SK-N-SH treated with all-trans-retinoic acid at 6 μM for 48 hours (cell line): Measurements from ENCODE around the gene MTMR6.

Experiments used
- ATAC-seq: fragments of 200-7000 bp; cut with Tn5 transposase; 3 replicates; pipeline ENCODE4 v1.9.1; 2020; ENCODE audit warnings: mild to moderate bottlenecking, moderate library complexity
- BACH2 ChIP-seq: fragments of 250-450 bp; sonication (Bioruptor Pico); IDR thresholded peaks from 2 replicates; pipeline ENCODE4 v1.9.0; 2021; ENCODE audit warnings: mild to moderate bottlenecking, borderline replicate concordance
- ESRRG ChIP-seq: fragments of 250-450 bp; sonication (Bioruptor Pico); IDR thresholded peaks from 2 replicates; pipeline ENCODE4 v1.6.1; 2021; ENCODE audit warnings: mild to moderate bottlenecking
- GLIS3 ChIP-seq: fragments of 250-450 bp; sonication (Bioruptor Pico); IDR thresholded peaks from 2 replicates; pipeline ENCODE4 v1.5.0; 2020; ENCODE audit warnings: mild to moderate bottlenecking, moderate library complexity
- ISL1 ChIP-seq: fragments of 250-450 bp; sonication (Bioruptor Pico); IDR thresholded peaks from 2 replicates; pipeline ENCODE4 v2.1.2; 2022; ENCODE audit warnings: mild to moderate bottlenecking, moderate library complexity
- OSR1 ChIP-seq: fragments of 250-450 bp; sonication (Bioruptor Pico); IDR thresholded peaks from 2 replicates; pipeline ENCODE4 v1.8.0; 2022; ENCODE audit warnings: moderate library complexity, mild to moderate bottlenecking, inconsistent platforms
- PPARA ChIP-seq: fragments of 250-450 bp; sonication (Bioruptor Pico); IDR thresholded peaks from 2 replicates; pipeline ENCODE4 v1.5.0; 2020; ENCODE audit warnings: mild to moderate bottlenecking, borderline replicate concordance
- RARB ChIP-seq: fragments of 250-450 bp; sonication (Bioruptor Pico); IDR thresholded peaks from 2 replicates; pipeline ENCODE4 v1.8.0; 2021; ENCODE audit warnings: mild to moderate bottlenecking, moderate library complexity
- SNAI2 ChIP-seq: fragments of 250-450 bp; sonication (Bioruptor Pico); IDR thresholded peaks from 2 replicates; pipeline ENCODE4 v1.5.0; 2020; ENCODE audit warnings: mild to moderate bottlenecking, moderate library complexity
- TCF4 ChIP-seq: fragments of 250-450 bp; sonication (Bioruptor Pico); IDR thresholded peaks from 2 replicates; pipeline ENCODE4 v1.8.0; 2021; ENCODE audit warnings: mild to moderate bottlenecking, moderate library complexity, borderline replicate concordance
- TOX ChIP-seq: fragments of 250-450 bp; sonication (Bioruptor Pico); IDR thresholded peaks from 2 replicates; pipeline ENCODE4 v1.8.0; 2021; ENCODE audit warnings: mild to moderate bottlenecking, moderate library complexity, borderline replicate concordance
- ZC3H10 ChIP-seq: fragments of 250-450 bp; sonication (Bioruptor Pico); IDR thresholded peaks from 2 replicates; pipeline ENCODE4 v1.5.1; 2021; ENCODE audit warnings: mild to moderate bottlenecking, moderate library complexity
- ZFP3 ChIP-seq: fragments of 250-450 bp; sonication (Bioruptor Pico); IDR thresholded peaks from 2 replicates; pipeline ENCODE4 v1.5.0; 2020; ENCODE audit warnings: mild to moderate bottlenecking, moderate library complexity
- ZFP30 ChIP-seq: fragments of 450-650 bp; formaldehyde crosslinking; IDR thresholded peaks from 2 replicates; pipeline ENCODE4 v1.5.0; 2022; ENCODE audit warnings: mild to moderate bottlenecking, moderate library complexity
- ZNF565 ChIP-seq: fragments of 450-650 bp; formaldehyde crosslinking; conservative IDR thresholded peaks from 2 replicates; pipeline ENCODE4 v1.5.0; 2020; ENCODE audit warnings: low read depth, mild to moderate bottlenecking, moderate library complexity
- ZNF70 ChIP-seq: fragments of 450-650 bp; formaldehyde crosslinking; IDR thresholded peaks from 2 replicates; pipeline ENCODE4 v1.5.0; 2020; ENCODE audit warnings: mild to moderate bottlenecking, moderate library complexity
- ZNF8 ChIP-seq: fragments of 450-650 bp; formaldehyde crosslinking; IDR thresholded peaks from 2 replicates; pipeline ENCODE4 v1.5.0; 2020; ENCODE audit warnings: mild to moderate bottlenecking, moderate library complexity
- TF ChIP-seq, protein P1 (sequence below): fragments of 250-450 bp; sonication (Bioruptor Pico); IDR thresholded peaks from 2 replicates; pipeline ENCODE4 v1.8.0; 2020; ENCODE audit warnings: mild to moderate bottlenecking, moderate library complexity, borderline replicate concordance
- TF ChIP-seq, protein P2 (sequence below): fragments of 250-450 bp; sonication (Bioruptor Pico); IDR thresholded peaks from 2 replicates; pipeline ENCODE4 v1.8.0; 2021; ENCODE audit warnings: low read depth, mild to moderate bottlenecking, moderate library complexity, borderline replicate concordance
- TF ChIP-seq, protein P3 (sequence below): fragments of 250-450 bp; sonication (Bioruptor Pico); IDR thresholded peaks from 2 replicates; pipeline ENCODE4 v1.5.0; 2020; ENCODE audit warnings: mild to moderate bottlenecking, moderate library complexity

The MTMR6 gene

DNA sequence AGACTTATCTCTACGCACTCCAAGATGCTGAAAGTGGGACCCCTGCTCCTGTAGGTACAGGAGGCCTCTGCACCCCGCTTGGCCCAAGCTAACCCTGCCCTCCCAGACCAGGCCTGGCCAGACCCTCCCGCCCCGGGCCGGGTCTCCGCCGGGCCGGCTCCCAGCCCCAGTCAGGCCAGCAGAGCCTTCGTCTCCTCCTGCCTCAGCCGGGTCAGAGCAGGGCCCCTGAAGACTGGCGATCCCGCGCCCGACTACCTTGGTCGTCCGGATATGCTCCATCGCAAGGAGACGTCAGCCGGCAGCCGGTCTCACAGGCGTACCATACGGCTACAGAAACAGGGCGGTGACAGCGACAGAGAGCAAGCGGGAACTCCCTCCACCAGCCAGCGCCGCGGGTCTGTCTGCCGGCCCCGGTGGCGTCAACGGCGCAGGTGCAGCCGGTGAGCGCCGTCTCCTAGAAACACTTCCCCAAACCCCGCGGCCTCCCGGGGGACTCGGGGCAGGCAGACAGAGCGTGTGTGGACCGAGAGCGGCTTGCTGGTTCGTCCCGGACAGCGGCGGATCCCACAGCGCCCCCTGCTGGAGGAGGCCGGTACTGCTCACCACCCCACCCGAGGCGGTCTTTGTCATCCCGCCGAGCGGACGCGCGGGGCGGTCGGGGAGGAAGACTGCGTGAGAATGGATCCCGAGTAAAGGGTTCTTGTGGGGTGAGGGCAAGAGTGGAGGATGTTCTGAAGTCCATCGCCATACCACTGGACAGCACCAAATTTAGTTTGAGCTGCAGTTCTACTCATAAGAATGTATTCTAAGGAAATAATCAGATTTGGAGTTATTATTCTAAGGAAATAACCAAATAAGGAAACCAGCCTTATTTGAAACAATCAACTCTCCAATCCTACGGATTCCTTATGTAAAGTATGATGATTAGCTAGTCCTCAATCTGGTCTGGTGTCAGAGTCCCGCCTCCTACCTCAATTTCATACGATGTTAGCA, at the start of gene MTMR6:
Gene MTMR6 (minus strand): TSS at position 520 of the 993 bp plus-strand sequence. CDS start 241 bp downstream, at position 279.
- ATAC-seq = peak; percentile 93
- TF ChIP-seq ZNF8 (CRISPR knock-in tag) = peak; percentile 94
- no peak for TF ChIP-seq GLIS3
- TF ChIP-seq RARB (CRISPR knock-in tag) = no peak

DNA sequence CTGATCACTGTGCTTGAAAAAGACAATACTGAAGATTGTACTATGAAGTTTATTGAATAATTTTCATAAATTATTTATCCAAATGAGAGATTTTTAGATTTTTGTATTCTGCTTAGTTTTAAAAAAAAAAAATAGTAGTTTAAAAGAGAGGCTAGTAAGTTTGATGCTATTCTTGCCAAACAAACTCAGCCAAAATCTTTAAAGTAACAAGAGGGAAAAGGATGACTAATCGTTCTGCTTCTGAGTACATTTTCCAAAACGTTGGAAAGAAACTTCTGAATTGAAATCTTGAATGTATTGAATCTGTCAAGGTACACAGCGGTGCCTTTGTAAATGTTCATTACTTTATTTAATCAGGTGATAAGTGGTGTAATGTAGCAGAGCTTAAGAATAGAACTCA, 48.6 kb upstream of the MTMR6 start:
- no peak for ATAC-seq
- TF ChIP-seq ZNF565 (CRISPR knock-in tag) (no peak), SNAI2 (CRISPR knock-in tag) (no peak), ZNF8 (CRISPR knock-in tag) (no peak), ZC3H10 (CRISPR knock-in tag) (no peak), TCF4 (CRISPR knock-in tag) (no peak), BACH2 (CRISPR knock-in tag) (no peak)
- TF ChIP-seq, protein P1, sequence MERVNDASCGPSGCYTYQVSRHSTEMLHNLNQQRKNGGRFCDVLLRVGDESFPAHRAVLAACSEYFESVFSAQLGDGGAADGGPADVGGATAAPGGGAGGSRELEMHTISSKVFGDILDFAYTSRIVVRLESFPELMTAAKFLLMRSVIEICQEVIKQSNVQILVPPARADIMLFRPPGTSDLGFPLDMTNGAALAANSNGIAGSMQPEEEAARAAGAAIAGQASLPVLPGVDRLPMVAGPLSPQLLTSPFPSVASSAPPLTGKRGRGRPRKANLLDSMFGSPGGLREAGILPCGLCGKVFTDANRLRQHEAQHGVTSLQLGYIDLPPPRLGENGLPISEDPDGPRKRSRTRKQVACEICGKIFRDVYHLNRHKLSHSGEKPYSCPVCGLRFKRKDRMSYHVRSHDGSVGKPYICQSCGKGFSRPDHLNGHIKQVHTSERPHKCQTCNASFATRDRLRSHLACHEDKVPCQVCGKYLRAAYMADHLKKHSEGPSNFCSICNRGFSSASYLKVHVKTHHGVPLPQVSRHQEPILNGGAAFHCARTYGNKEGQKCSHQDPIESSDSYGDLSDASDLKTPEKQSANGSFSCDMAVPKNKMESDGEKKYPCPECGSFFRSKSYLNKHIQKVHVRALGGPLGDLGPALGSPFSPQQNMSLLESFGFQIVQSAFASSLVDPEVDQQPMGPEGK (CRISPR knock-in tag) = no peak
- TF ChIP-seq, protein P2, sequence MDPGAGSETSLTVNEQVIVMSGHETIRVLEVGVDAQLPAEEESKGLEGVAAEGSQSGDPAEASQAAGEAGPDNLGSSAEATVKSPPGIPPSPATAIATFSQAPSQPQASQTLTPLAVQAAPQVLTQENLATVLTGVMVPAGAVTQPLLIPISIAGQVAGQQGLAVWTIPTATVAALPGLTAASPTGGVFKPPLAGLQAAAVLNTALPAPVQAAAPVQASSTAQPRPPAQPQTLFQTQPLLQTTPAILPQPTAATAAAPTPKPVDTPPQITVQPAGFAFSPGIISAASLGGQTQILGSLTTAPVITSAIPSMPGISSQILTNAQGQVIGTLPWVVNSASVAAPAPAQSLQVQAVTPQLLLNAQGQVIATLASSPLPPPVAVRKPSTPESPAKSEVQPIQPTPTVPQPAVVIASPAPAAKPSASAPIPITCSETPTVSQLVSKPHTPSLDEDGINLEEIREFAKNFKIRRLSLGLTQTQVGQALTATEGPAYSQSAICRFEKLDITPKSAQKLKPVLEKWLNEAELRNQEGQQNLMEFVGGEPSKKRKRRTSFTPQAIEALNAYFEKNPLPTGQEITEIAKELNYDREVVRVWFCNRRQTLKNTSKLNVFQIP (CRISPR knock-in tag) = no peak

DNA sequence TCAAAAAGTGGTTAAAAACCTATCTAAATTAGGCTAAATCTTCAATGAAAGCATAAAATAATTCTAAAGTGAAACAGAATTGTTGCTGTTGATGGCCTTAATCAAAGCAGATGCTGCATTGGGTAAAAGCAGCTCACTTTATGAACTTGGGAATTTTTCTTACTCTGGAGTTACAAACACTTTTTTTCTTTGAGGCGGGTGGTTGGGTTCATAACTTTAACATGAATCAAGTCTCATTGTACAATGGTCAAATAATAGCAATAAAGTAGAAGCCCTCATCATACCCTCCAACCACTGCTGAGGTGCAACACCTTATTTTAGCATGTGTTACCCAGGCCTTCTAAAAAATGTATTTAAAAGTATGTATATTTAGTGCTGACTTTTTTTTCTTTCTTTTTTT, 43.3 kb upstream of the MTMR6 start:
- no peak for ATAC-seq
- TF ChIP-seq BACH2 (CRISPR knock-in tag) = no peak
- TF ChIP-seq ZFP30 (CRISPR knock-in tag) = no peak
- TF ChIP-seq TOX (CRISPR knock-in tag) = no peak
- no peak for TF ChIP-seq ZFP3 (CRISPR knock-in tag)
- TF ChIP-seq ZNF565 (CRISPR knock-in tag) = no peak
- TF ChIP-seq OSR1 (CRISPR knock-in tag) = no peak
- no peak for TF ChIP-seq ZNF70 (CRISPR knock-in tag)
- TF ChIP-seq, protein P3, sequence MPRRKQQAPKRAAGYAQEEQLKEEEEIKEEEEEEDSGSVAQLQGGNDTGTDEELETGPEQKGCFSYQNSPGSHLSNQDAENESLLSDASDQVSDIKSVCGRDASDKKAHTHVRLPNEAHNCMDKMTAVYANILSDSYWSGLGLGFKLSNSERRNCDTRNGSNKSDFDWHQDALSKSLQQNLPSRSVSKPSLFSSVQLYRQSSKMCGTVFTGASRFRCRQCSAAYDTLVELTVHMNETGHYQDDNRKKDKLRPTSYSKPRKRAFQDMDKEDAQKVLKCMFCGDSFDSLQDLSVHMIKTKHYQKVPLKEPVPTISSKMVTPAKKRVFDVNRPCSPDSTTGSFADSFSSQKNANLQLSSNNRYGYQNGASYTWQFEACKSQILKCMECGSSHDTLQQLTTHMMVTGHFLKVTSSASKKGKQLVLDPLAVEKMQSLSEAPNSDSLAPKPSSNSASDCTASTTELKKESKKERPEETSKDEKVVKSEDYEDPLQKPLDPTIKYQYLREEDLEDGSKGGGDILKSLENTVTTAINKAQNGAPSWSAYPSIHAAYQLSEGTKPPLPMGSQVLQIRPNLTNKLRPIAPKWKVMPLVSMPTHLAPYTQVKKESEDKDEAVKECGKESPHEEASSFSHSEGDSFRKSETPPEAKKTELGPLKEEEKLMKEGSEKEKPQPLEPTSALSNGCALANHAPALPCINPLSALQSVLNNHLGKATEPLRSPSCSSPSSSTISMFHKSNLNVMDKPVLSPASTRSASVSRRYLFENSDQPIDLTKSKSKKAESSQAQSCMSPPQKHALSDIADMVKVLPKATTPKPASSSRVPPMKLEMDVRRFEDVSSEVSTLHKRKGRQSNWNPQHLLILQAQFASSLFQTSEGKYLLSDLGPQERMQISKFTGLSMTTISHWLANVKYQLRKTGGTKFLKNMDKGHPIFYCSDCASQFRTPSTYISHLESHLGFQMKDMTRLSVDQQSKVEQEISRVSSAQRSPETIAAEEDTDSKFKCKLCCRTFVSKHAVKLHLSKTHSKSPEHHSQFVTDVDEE (CRISPR knock-in tag) = no peak
- TF ChIP-seq RARB (CRISPR knock-in tag) = no peak
- no peak for TF ChIP-seq PPARA (CRISPR knock-in tag)

DNA sequence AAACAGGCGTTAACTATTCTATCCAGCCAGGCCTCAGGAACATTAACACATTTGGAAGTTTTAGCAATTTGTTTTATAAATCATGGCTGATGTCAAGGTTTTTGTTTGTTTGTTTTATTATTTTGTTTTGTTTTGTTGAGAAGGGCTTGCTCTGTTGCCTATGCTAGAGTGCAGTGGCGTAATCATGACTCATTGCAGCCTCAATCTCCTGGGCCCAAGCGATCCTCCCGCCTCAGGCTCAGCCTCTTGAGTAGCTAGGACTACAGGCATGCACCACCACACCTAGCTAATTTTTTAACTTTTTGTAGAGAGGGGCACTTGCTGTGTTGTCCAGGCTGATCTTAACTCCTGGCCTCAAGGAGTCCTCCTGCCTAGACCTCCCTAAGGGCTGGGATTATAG, 42.4 kb upstream of the MTMR6 start:
- no peak for ATAC-seq
- TF ChIP-seq RARB (CRISPR knock-in tag) = no peak
- TF ChIP-seq PPARA (CRISPR knock-in tag) = no peak
- TF ChIP-seq BACH2 (CRISPR knock-in tag) = no peak

DNA sequence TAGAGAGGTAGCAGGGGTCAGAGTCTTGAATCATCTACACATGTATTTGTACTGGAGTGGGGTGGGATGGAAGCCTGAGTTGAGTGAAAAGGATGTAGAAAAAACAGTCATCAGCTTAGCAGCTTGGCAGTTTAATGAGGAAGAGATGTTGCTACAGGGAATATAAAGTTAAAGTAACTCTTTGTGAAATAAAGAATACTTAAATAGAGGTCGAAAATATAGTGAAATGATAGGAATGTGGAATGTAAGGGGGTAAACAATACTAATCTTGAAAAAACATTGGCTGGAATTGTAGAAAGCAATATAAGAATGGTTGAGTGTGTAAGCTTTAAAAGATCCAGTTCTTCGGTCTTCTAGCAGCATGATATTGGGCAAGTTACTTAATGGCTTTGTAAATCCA, 36.8 kb upstream of the MTMR6 start:
- TF ChIP-seq ZFP3 (CRISPR knock-in tag) (no peak), PPARA (CRISPR knock-in tag) (no peak), TOX (CRISPR knock-in tag) (no peak), ISL1 (CRISPR knock-in tag) (no peak), RARB (CRISPR knock-in tag) (no peak), TCF4 (CRISPR knock-in tag) (no peak), ESRRG (no peak), GLIS3 (no peak), ZNF565 (CRISPR knock-in tag) (no peak), ZNF8 (CRISPR knock-in tag) (no peak), ZFP30 (CRISPR knock-in tag) (no peak)
- TF ChIP-seq, protein P1 (CRISPR knock-in tag) = no peak
- no peak for ATAC-seq
